K562 (cell line): ENCODE results near the gene SERPING1. TPM values are rescaled to one million over a fixed set of nuclear protein-coding genes. Genes with fewer than 3 reads are reported as not detected.

Experiments used
- AFF1 ChIP-seq, 2 experiments: fragments of 450-650 bp; IDR thresholded peaks; 2 replicates each; pipeline ENCODE4 v1.6.1; 2018; ENCODE audit warnings: mild to moderate bottlenecking in 2 of 2, low read depth in 1 of 2; ENCODE audit not compliant: partially characterized antibody in 2 of 2
- ATF1 ChIP-seq, 2 experiments: fragments of 450-650 bp in 1 of 2; IDR thresholded peaks; 2 replicates each; pipeline ENCODE4 v1.6.1; 2016; ENCODE audit warnings: missing compliant biosample characterization in 1 of 2, missing genetic modification characterization in 1 of 2
- CCNT2 ChIP-seq: IDR thresholded peaks from 2 replicates; pipeline ENCODE4 v1.6.1; 2011; ENCODE audit warnings: borderline replicate concordance, low read depth, mild to moderate bottlenecking, moderate library complexity, mixed read lengths, low read length; ENCODE audit not compliant: insufficient read length; ENCODE audit errors: extremely low read depth
- CHD1 ChIP-seq: fragments of 200-600 bp; sonication (generic); IDR thresholded peaks from one replicate; pipeline ENCODE4 v1.6.1; 2012; ENCODE audit warnings: mild to moderate bottlenecking, moderate library complexity, low read length, inconsistent platforms
- DEAF1 ChIP-seq: fragments of 450-650 bp; formaldehyde crosslinking; IDR thresholded peaks from 2 replicates; pipeline ENCODE4 v1.4.0; 2020; ENCODE audit warnings: mild to moderate bottlenecking, moderate library complexity
- GTF2B ChIP-seq: IDR thresholded peaks from 2 replicates; pipeline ENCODE4 v1.6.1; 2011; ENCODE audit not compliant: insufficient read length; ENCODE audit errors: extremely low read depth
- HDGF ChIP-seq: fragments of 450-650 bp; IDR thresholded peaks from 2 replicates; pipeline ENCODE4 v1.6.1; 2016
- MED1 ChIP-seq: sonication (generic); formaldehyde crosslinking; IDR thresholded peaks from 2 replicates; pipeline ENCODE4 v1.8.1; 2023; ENCODE audit warnings: missing genetic modification reagents, borderline replicate concordance
- NR1H2 ChIP-seq: sonication (generic); formaldehyde crosslinking; IDR thresholded peaks from 2 replicates; pipeline ENCODE4 v1.4.0; 2020; ENCODE audit warnings: mild to moderate bottlenecking, missing genetic modification reagents
- PTRF ChIP-seq: fragments of 450-650 bp; IDR thresholded peaks from 2 replicates; pipeline ENCODE4 v1.6.1; 2016; ENCODE audit warnings: mild to moderate bottlenecking, missing genetic modification characterization, missing compliant biosample characterization
- RBM34 ChIP-seq: fragments of 200-400 bp; formaldehyde crosslinking; IDR thresholded peaks from 2 replicates; pipeline ENCODE4 v1.6.1; 2018; ENCODE audit warnings: low read length, borderline replicate concordance; ENCODE audit not compliant: insufficient read depth
- SIRT6 ChIP-seq: IDR thresholded peaks from one replicate; pipeline ENCODE4 v1.6.1; 2012; ENCODE audit warnings: low read depth, mild to moderate bottlenecking, control low read depth, inconsistent platforms, low read length, moderate library complexity
- TAF9B ChIP-seq: fragments of 450-650 bp; IDR thresholded peaks from 2 replicates; pipeline ENCODE4 v1.6.1; 2018; ENCODE audit warnings: mild to moderate bottlenecking; ENCODE audit not compliant: partially characterized antibody
- THAP7 ChIP-seq: fragments of 250-450 bp; sonication (Bioruptor Pico); IDR thresholded peaks from 2 replicates; pipeline ENCODE4 v1.5.0; 2021
- WHSC1 ChIP-seq: IDR thresholded peaks from one replicate; pipeline ENCODE4 v1.6.1; 2012; ENCODE audit warnings: low read length, control low read depth, inconsistent platforms
- ZBTB33 ChIP-seq: sonication (generic); formaldehyde crosslinking; IDR thresholded peaks from 2 replicates; pipeline ENCODE4 v1.8.1; 2023; ENCODE audit warnings: mild to moderate bottlenecking, missing genetic modification reagents
- ZNF174 ChIP-seq: fragments of 250-450 bp; sonication (Bioruptor Pico); IDR thresholded peaks from 2 replicates; pipeline ENCODE4 v1.4.0; 2020; ENCODE audit warnings: mild to moderate bottlenecking
- ZSCAN29 ChIP-seq: fragments of 450-650 bp; IDR thresholded peaks from 2 replicates; pipeline ENCODE4 v1.6.1; 2017
- polyA plus RNA-seq, 8 experiments: library from polyadenylated mRNA; depleted of rRNA in 4 of 8; stranded (reverse) in 5 of 8; unstranded in 3 of 8; fragments of >200 nt; fragmentation: Nextera tagmentation in 2 of 8; fragmentation: Illumina TruSeq in 1 of 8; extraction: Ambion mirVana in 2 of 8; extraction: Trizol in 1 of 8; gene quantifications; 2 replicates each; pipeline versions ENCODE4 v1.2.1 to v1.2.3, GENCODE V29; 2011 to 2014; ENCODE audit warnings: inconsistent platforms in 1 of 8, missing spikeins in 1 of 8
- total RNA-seq, 7 experiments: library from RNA; depleted of rRNA in 6 of 7; stranded (reverse); fragments of >200 nt in 6 of 7; fragmentation: Illumina TruSeq in 2 of 7; extraction: Trizol in 2 of 7; gene quantifications; 2 replicates each; pipeline versions ENCODE4 v1.2.1 to v1.2.3, GENCODE V29; 2011 to 2021; ENCODE audit warnings: low replicate concordance in 1 of 7

SERPING1 gene
- total and polyA plus RNA-seq, 9 of the 15 experiments (the other 6 are each of a cell fraction or from before 2014, with no cell fraction given), result 0.10 to 1.00 (median 0.21) TPM; not detected in 2

GRCh38 chr11:57657194-57658022 is 59.9 kb downstream of the SERPING1 start, which contains the start of gene CLP1 (continued):
- TF ChIP-seq AFF1 (IDR thresholded peaks at IDR 0.05; ENCODE audit: low read depth in 1 of 2, partially characterized antibody in 2 of 2), result peak in 1 of 2 experiments; percentile 95
- TF ChIP-seq ATF1 (CRISPR knock-in tag; IDR thresholded peaks at IDR 0.05), result peak; percentile 39; the same call in 1 of the 2 replicates
- TF ChIP-seq ATF1 (tag; IDR thresholded peaks at IDR 0.05), result peak; percentile 96
- TF ChIP-seq HDGF, result no peak
- TF ChIP-seq WHSC1, result no peak
- no peak for TF ChIP-seq TAF9B
- TF ChIP-seq DEAF1 (CRISPR knock-in tag), result no peak
- TF ChIP-seq ZNF174 (CRISPR knock-in tag), result no peak
- no peak for TF ChIP-seq ZBTB33 (CRISPR knock-in tag)
- TF ChIP-seq SIRT6, result no peak
- no peak for TF ChIP-seq GTF2B
- TF ChIP-seq RBM34, result no peak
- no peak for TF ChIP-seq CHD1
- TF ChIP-seq PTRF, result no peak
- no peak for TF ChIP-seq MED1 (CRISPR knock-in tag)
- TF ChIP-seq THAP7 (CRISPR knock-in tag), result no peak
- no peak for TF ChIP-seq ZSCAN29
- TF ChIP-seq CCNT2, result peak; percentile 83
- no peak for TF ChIP-seq NR1H2 (CRISPR knock-in tag)
